HEK293T (cell line): ENCODE measurements around the gene FOXP2.

Experiments used
- BHLHE40 ChIP-seq: fragments of 450-650 bp; IDR thresholded peaks from 2 replicates; pipeline ENCODE4 v1.6.1; 2016; ENCODE audit warnings: mild to moderate bottlenecking, moderate library complexity, borderline replicate concordance
- ELF4 ChIP-seq: fragments of 450-650 bp; IDR thresholded peaks from 2 replicates; pipeline ENCODE4 v1.6.1; 2017; ENCODE audit warnings: antibody characterized with exemption
- FOXA1 ChIP-seq: fragments of 450-650 bp; IDR thresholded peaks from 2 replicates; pipeline ENCODE4 v1.6.1; 2016; ENCODE audit warnings: mild to moderate bottlenecking
- FOXK2 ChIP-seq: fragments of 450-650 bp; IDR thresholded peaks from 2 replicates; pipeline ENCODE4 v1.6.1; 2016; ENCODE audit warnings: mild to moderate bottlenecking
- FOXM1 ChIP-seq: fragments of 450-650 bp; IDR thresholded peaks from 2 replicates; pipeline ENCODE4 v1.6.1; 2017; ENCODE audit warnings: mild to moderate bottlenecking, borderline replicate concordance
- HDGF ChIP-seq: fragments of 450-650 bp; IDR thresholded peaks from 2 replicates; pipeline ENCODE4 v1.6.1; 2017; ENCODE audit warnings: antibody characterized with exemption, borderline replicate concordance
- L3MBTL2 ChIP-seq: fragments of 450-650 bp; conservative IDR thresholded peaks from 2 replicates; pipeline ENCODE4 v1.6.1; 2016; ENCODE audit warnings: mild to moderate bottlenecking
- NFRKB ChIP-seq: fragments of 450-650 bp; IDR thresholded peaks from 2 replicates; pipeline ENCODE4 v1.6.1; 2016; ENCODE audit warnings: mild to moderate bottlenecking, moderate library complexity
- PKNOX1 ChIP-seq: fragments of 450-650 bp; IDR thresholded peaks from 2 replicates; pipeline ENCODE4 v1.6.1; 2016
- SP1 ChIP-seq: fragments of 450-650 bp; IDR thresholded peaks from 2 replicates; pipeline ENCODE4 v1.6.1; 2017
- SUZ12 ChIP-seq: fragments of 450-650 bp; IDR thresholded peaks from 2 replicates; pipeline ENCODE4 v1.6.1; 2016; ENCODE audit warnings: mild to moderate bottlenecking
- TARDBP ChIP-seq: fragments of 450-650 bp; IDR thresholded peaks from 2 replicates; pipeline ENCODE4 v1.6.1; 2016
- ZNF384 ChIP-seq: fragments of 450-650 bp; IDR thresholded peaks from 2 replicates; pipeline ENCODE4 v1.6.1; 2016

- TF ChIP-seq FOXA1 = no peak
- no peak for TF ChIP-seq SUZ12
- no peak for TF ChIP-seq ELF4
- TF ChIP-seq TARDBP = no peak
- no peak for TF ChIP-seq FOXM1
- no peak for TF ChIP-seq BHLHE40
- no peak for TF ChIP-seq PKNOX1
- TF ChIP-seq FOXK2 = no peak
- no peak for TF ChIP-seq SP1
- TF ChIP-seq ZNF384 = no peak
- no peak for TF ChIP-seq HDGF
- no peak for TF ChIP-seq L3MBTL2
- TF ChIP-seq NFRKB = no peak
These were observed 104.6 kb downstream of the FOXP2 start for GRCh38 chr7:114519240-114519639.
